ENCODE data around the gene FOS.

GRCh38 chr14:75301666-75302325 is 23.2 kb downstream of the FOS start:
- TF ChIP-seq TAF1 (IDR thresholded peaks at IDR 0.05; ENCODE audit: low read depth, low read length) (no peak), EGR1 (IDR thresholded peaks at IDR 0.05; ENCODE audit: borderline replicate concordance, low read depth, low read length) (no peak)
